Astrocyte of the spinal cord (primary cell): ENCODE measurements around the gene HNF1B.

ENCODE experiments used
- DNase-seq: peaks from one replicate; pipeline ENCODE4 v3.0.0; 2011; ENCODE audit warnings: low read depth, low spot score
- H3K4me3 ChIP-seq: 2 replicates; pipeline ENCODE4 v1.5.1; 2011; ENCODE audit warnings: low read depth, mild to moderate bottlenecking, low read length, moderate library complexity
- in situ Hi-C: cut with HindIII; loops from 2 replicates; pipeline ENCODE4 v1.10.0; 2017; ENCODE audit warnings: low sequenced_read_pairs
- TF ChIP-seq, protein P1 (sequence below): IDR thresholded peaks from 2 replicates; pipeline ENCODE4 v1.5.1; 2012; ENCODE audit warnings: low read depth, mild to moderate bottlenecking, low read length, inconsistent platforms

The HNF1B gene

DNA sequence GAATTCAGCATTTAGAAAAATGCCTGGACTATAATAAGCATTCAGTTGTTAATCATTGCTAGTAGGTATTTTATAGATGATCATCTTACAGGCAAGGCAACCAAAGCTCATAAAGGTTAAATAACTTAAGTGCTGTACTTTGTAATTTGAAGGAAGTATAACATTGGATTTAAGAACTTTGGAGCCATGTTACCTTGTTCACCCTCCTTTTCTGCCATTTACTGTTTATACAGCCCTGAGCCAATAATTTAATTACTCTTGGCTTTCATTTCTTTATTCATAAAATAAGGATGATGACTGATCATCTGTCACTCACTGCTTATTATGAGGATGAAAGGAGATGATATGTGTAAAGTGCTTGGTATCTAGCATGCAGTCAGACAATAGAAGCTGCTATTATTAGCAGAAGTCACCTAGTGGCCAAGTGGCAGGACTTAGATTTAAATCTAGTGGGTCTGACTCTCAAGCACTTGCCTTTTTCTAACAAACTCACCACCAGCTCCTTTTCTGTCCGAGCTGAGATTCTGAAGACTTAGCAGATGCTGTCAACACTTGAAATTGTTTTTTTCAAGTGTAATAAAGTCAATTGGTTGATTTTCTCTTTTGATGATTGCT, 83.4 kb downstream of the HNF1B start:
- TF ChIP-seq, protein P1, sequence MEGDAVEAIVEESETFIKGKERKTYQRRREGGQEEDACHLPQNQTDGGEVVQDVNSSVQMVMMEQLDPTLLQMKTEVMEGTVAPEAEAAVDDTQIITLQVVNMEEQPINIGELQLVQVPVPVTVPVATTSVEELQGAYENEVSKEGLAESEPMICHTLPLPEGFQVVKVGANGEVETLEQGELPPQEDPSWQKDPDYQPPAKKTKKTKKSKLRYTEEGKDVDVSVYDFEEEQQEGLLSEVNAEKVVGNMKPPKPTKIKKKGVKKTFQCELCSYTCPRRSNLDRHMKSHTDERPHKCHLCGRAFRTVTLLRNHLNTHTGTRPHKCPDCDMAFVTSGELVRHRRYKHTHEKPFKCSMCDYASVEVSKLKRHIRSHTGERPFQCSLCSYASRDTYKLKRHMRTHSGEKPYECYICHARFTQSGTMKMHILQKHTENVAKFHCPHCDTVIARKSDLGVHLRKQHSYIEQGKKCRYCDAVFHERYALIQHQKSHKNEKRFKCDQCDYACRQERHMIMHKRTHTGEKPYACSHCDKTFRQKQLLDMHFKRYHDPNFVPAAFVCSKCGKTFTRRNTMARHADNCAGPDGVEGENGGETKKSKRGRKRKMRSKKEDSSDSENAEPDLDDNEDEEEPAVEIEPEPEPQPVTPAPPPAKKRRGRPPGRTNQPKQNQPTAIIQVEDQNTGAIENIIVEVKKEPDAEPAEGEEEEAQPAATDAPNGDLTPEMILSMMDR: peak; percentile 8
- in situ Hi-C loops: no loop called here
- DNase-seq: no peak
- H3K4me3 ChIP-seq: no peak overlapping the region

DNA sequence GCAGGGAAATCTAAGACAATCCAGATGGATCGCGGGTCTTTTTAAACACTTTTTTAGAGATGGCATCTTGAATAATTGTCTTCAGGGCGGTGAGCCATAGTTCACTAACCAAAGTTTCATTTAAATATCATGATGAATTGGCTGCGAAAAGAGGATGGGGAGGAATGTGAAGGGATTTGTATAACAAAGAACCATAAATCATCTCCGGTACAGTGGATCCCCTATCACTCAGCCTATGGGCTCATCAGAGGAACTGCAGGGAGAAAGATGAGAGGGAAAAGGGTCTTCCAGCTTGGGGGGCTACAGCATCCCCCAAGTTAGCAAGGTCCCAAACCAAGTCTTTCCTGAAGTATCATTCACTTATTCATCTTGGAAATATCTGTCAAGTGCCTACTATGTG, 84.9 kb downstream of the HNF1B start:
- TF ChIP-seq, protein P1: no peak
- in situ Hi-C loops: no loop called here
- DNase-seq: no peak

DNA sequence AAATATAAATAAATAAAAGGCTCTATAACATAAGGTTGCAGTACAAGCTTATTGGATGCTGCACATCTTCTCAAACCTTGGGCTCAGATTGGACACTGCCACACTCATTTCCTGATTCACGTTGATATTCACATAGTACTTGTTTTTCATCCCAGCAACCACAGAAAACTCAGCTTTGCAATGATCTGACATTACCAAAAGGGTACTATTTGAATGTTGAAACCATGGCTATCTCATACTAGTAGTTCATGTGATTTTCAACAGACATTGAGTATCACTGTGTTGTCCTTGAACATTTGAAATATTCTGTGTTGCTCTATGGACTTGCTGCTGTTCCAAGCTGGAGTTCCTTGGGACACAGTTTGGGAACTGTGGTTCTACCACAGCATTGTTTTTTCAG, 87.7 kb downstream of the HNF1B start:
- in situ Hi-C loops: no loop called here
- TF ChIP-seq, protein P1: no peak
- no peak overlapping the region for H3K4me3 ChIP-seq
- DNase-seq: no peak

More for the DNA sequence above, 84.9 kb downstream of the HNF1B start:
- H3K4me3 ChIP-seq: no peak overlapping the region

DNA sequence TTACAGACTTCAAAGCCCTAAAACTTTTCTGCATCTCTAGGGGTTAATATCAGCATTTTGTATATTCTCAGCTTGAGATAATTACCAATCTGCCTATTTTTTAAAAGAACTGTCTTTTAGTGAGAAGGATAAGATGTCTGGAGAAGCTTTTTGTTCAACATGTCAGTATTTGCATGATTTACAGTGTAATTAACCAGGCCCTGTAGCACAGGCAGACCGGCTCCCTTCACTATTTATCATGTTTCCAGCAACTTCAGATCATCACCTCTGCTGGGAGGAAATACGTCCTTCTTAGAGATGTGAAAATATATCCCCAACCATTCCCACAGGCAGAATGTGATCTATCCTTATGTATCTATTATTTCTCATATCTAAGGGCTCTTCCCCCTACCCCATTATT, 93.0 kb downstream of the HNF1B start:
- DNase-seq: no peak
- in situ Hi-C loops: no loop called here
- TF ChIP-seq, protein P1: no peak
- no peak overlapping the region for H3K4me3 ChIP-seq

DNA sequence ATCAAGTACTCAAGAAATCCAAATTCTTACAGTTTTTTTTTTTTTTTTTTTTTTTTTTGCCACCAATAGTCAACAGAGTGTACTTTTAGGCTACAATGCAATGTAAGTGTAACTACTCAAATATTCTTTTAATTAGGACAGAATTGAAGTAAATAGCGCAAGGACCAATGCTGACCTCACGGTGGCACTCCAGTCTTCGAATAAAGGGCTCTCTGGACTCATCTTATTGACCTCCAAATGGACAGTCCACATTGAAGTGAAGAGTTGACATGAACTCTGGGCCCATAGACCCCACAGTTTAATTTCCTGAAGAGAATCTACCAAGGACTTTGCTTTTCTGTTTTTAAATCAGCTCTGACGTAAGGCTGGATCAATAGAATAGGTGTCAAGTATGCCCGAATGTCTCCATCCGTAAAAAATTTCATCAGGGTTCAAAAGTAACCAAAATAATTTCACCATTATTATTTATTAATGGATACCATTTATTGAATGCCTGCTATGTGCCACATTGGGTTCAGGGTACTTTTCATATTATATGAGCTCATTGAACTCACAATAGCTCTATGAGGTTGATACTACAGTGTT, 94.3 kb downstream of the HNF1B start:
- H3K4me3 ChIP-seq: no peak overlapping the region
- in situ Hi-C loops: no loop called here
- TF ChIP-seq, protein P1: peak; percentile 50
- peak; percentile 53 for DNase-seq

DNA sequence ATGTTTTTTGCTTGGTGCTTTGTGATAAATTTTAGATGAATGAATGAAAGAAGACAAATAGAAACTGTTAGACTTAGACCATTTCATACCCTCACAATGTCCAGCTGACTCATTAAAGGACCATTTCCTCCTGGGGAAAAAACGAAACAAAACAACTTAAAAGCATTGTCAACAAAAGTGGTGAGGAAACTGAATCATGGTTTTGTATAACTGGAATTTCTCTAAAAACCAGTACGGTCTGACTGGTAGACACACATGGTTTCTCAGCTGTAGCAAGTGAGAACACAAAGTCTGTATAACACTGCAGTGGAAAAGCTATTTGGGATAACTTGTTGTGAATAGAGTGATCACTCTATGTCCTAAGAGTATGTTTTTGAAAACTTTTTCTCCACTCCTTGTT, 96.3 kb downstream of the HNF1B start:
- in situ Hi-C loops: no loop called here
- DNase-seq: peak; percentile 84
- TF ChIP-seq, protein P1: no peak
- no peak overlapping the region for H3K4me3 ChIP-seq
